ENCODE results near the gene ATF7IP.

- TF ChIP-seq, protein P1, sequence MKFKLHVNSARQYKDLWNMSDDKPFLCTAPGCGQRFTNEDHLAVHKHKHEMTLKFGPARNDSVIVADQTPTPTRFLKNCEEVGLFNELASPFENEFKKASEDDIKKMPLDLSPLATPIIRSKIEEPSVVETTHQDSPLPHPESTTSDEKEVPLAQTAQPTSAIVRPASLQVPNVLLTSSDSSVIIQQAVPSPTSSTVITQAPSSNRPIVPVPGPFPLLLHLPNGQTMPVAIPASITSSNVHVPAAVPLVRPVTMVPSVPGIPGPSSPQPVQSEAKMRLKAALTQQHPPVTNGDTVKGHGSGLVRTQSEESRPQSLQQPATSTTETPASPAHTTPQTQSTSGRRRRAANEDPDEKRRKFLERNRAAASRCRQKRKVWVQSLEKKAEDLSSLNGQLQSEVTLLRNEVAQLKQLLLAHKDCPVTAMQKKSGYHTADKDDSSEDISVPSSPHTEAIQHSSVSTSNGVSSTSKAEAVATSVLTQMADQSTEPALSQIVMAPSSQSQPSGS (tag by site-specific recombination; IDR thresholded peaks at IDR 0.05; ENCODE audit: low read depth), result no peak
- TF ChIP-seq KLF1 (tag by site-specific recombination; IDR thresholded peaks at IDR 0.05) (no peak), ZNF175 (tag by site-specific recombination; IDR thresholded peaks at IDR 0.05) (no peak), ZNF501 (tag by site-specific recombination; IDR thresholded peaks at IDR 0.05) (no peak), ZNF704 (tag by site-specific recombination; IDR thresholded peaks at IDR 0.05) (no peak), ZNF580 (tag by site-specific recombination; IDR thresholded peaks at IDR 0.05) (no peak), TSHZ1 (tag by site-specific recombination; IDR thresholded peaks at IDR 0.05; ENCODE audit: borderline replicate concordance) (no peak), YY1 (tag by site-specific recombination; IDR thresholded peaks at IDR 0.05) (no peak), ZNF274 (IDR thresholded peaks at IDR 0.05; ENCODE audit: low read length) (no peak), ZNF274 (tag by site-specific recombination; IDR thresholded peaks at IDR 0.05; ENCODE audit: borderline replicate concordance) (no peak), ZNF24 (tag by site-specific recombination; IDR thresholded peaks at IDR 0.05) (no peak)
- TF ChIP-seq, protein P2, sequence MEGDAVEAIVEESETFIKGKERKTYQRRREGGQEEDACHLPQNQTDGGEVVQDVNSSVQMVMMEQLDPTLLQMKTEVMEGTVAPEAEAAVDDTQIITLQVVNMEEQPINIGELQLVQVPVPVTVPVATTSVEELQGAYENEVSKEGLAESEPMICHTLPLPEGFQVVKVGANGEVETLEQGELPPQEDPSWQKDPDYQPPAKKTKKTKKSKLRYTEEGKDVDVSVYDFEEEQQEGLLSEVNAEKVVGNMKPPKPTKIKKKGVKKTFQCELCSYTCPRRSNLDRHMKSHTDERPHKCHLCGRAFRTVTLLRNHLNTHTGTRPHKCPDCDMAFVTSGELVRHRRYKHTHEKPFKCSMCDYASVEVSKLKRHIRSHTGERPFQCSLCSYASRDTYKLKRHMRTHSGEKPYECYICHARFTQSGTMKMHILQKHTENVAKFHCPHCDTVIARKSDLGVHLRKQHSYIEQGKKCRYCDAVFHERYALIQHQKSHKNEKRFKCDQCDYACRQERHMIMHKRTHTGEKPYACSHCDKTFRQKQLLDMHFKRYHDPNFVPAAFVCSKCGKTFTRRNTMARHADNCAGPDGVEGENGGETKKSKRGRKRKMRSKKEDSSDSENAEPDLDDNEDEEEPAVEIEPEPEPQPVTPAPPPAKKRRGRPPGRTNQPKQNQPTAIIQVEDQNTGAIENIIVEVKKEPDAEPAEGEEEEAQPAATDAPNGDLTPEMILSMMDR (tag by site-specific recombination; IDR thresholded peaks at IDR 0.05), result no peak
- TF ChIP-seq, protein P3, sequence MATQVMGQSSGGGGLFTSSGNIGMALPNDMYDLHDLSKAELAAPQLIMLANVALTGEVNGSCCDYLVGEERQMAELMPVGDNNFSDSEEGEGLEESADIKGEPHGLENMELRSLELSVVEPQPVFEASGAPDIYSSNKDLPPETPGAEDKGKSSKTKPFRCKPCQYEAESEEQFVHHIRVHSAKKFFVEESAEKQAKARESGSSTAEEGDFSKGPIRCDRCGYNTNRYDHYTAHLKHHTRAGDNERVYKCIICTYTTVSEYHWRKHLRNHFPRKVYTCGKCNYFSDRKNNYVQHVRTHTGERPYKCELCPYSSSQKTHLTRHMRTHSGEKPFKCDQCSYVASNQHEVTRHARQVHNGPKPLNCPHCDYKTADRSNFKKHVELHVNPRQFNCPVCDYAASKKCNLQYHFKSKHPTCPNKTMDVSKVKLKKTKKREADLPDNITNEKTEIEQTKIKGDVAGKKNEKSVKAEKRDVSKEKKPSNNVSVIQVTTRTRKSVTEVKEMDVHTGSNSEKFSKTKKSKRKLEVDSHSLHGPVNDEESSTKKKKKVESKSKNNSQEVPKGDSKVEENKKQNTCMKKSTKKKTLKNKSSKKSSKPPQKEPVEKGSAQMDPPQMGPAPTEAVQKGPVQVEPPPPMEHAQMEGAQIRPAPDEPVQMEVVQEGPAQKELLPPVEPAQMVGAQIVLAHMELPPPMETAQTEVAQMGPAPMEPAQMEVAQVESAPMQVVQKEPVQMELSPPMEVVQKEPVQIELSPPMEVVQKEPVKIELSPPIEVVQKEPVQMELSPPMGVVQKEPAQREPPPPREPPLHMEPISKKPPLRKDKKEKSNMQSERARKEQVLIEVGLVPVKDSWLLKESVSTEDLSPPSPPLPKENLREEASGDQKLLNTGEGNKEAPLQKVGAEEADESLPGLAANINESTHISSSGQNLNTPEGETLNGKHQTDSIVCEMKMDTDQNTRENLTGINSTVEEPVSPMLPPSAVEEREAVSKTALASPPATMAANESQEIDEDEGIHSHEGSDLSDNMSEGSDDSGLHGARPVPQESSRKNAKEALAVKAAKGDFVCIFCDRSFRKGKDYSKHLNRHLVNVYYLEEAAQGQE (tag by site-specific recombination; IDR thresholded peaks at IDR 0.05), result no peak
These were observed 86.9 kb downstream of the ATF7IP start for GRCh38 chr12:14452336-14452735.
